ENCODE measurements around the gene CHMP3.

The CHMP3 gene

DNA sequence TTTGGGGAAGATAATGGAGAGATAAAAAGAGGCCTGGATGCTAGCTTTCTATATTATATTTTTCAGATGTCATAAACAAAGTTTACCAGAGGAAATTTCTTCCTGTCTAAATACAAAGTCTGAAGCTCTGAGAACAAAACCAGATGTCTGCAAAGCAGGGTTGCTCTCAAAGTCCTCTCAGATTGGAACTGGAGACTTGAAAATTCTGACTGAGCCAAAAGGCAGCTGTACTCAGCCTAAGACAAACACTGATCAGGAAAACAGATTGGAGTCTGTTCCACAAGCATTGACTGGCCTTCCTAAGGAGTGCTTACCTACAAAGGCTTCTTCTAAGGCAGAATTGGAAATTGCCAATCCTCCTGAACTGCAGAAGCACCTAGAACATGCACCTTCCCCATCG is 96.9 kb downstream of the CHMP3 start:
- no peak overlapping the region for H3K18ac ChIP-seq (ENCODE audit: low read length)
- no peak overlapping the region for H3K4ac ChIP-seq (ENCODE audit: low read length)
- no peak overlapping the region for H3K27ac ChIP-seq (replicated peaks; ENCODE audit: low read length)
- peaks cover 20 to 100% of the 10 kb centered on the region in 2 donors for H3K36me3 ChIP-seq (replicated peaks in 1 of 2; ENCODE audit: control insufficient read depth in 2 of 2, insufficient read depth in 2 of 2, low read length in 2 of 2)
- H2BK15ac ChIP-seq (ENCODE audit: low read length), result no peak overlapping the region
- H4K91ac ChIP-seq (ENCODE audit: low read depth, low read length, poor library complexity), result no peak overlapping the region
- H2BK12ac ChIP-seq (ENCODE audit: low read length), result no peak overlapping the region
- WGBS, 2 donors (ENCODE audit: extremely low coverage in 2 of 2, insufficient read length in 2 of 2, insufficient replicate concordance in 1 of 2), result no CpG with 5 or more reads among the region's 1 CpG
- no peaks in the 10 kb centered on the region for H3K27me3 ChIP-seq (ENCODE audit: control insufficient read depth in 3 of 3, insufficient read depth in 3 of 3, low read depth in 1 of 3, low read length in 3 of 3)
- H3K79me1 ChIP-seq (ENCODE audit: low read depth, low read length), result peaks cover 2% of the 10 kb centered on the region
- no peak overlapping the region for H3K9ac ChIP-seq (ENCODE audit: low read depth, low read length, poor library complexity)
- no peak overlapping the region for H2AK5ac ChIP-seq (ENCODE audit: low read depth, low read length)
- no peaks in the 10 kb centered on the region for H3K9me3 ChIP-seq (replicated peaks in 1 of 2; ENCODE audit: control insufficient read depth in 2 of 2, insufficient read depth in 1 of 2, low read depth in 1 of 2, low read length in 2 of 2)
- no peak overlapping the region for H4K8ac ChIP-seq (ENCODE audit: low read depth, low read length)
- no peak overlapping the region for H2BK120ac ChIP-seq (ENCODE audit: low read depth, low read length)
- H3K4me3 ChIP-seq (ENCODE audit: low read length in 2 of 2), result no peak overlapping the region
- H2BK5ac ChIP-seq (ENCODE audit: low read length), result no peak overlapping the region
- H3K14ac ChIP-seq (ENCODE audit: low read length), result no peak overlapping the region
- no peak overlapping the region for H2AFZ ChIP-seq (ENCODE audit: low read length)
- no peaks in the 10 kb centered on the region for H3K4me1 ChIP-seq (ENCODE audit: control insufficient read depth in 2 of 2, insufficient read depth in 1 of 2, low read depth in 1 of 2, low read length in 2 of 2)
- H3K4me2 ChIP-seq (ENCODE audit: insufficient read depth, low read length, poor library complexity, severe bottlenecking), result no peak overlapping the region
- DNase-seq (ENCODE audit: low spot score), result no peak
- H3K23ac ChIP-seq (ENCODE audit: low read depth, low read length, poor library complexity), result no peak overlapping the region

DNA sequence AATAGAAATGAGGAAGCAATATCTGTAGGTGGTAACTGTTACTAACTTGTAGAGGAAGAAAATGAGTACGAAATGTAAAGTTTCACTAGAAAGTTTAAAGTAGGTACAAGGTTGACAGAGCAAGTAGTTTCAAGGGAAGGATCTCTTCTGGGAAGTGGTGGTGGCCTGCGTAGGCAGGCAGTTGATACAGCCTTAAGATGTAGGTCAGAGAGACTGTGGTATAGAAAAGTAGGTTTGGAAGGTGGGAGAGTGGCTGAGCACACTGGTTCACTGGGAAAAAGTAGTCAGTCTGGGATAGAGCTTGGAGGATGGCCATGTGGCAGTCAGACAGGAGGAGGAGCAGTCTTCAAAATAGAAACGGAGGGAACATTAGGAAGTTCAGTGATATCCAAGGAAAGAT is 98.6 kb downstream of the CHMP3 start:
- no peak overlapping the region for H3K9ac ChIP-seq (ENCODE audit: low read depth, low read length, poor library complexity)

DNA sequence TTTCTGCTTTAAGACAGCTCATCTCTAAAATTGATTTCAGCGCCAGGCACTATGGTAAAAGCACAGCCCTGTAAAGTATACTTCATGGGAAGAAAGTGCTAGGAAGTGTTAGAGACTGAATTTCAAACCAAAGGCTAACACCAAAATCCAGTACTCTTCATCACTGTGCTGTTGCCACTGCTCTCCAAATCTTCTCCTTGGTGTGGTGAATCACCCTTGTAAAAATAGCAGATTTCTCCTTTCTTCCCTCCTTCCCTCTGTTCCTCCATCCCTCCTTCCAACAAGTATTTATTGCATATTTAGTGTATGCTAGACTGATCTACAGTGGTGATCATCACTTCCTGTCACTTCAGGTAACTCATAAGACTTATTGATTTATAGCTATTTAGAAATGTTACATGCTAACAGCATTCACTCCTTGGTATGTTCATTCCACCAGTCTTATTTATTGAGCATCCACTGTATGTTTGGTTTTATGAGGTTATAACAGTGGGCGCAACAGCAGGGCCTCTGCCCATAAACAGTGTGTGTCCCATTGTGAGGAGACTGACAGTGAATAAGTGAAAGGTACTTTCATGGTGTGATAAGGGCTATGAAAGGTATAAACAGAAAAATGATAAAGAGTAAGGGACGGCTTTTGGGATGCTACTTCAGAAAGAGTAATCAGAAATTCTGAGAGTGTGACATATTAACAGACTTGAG is 102.0 kb downstream of the CHMP3 start:
- H3K18ac ChIP-seq (ENCODE audit: low read length), result no peak overlapping the region
- H3K79me1 ChIP-seq (ENCODE audit: low read depth, low read length), result no peaks in the 10 kb centered on the region
- no peak overlapping the region for H2BK15ac ChIP-seq (ENCODE audit: low read length)
- no peak overlapping the region for H2BK12ac ChIP-seq (ENCODE audit: low read length)
- no peak overlapping the region for H2AK5ac ChIP-seq (ENCODE audit: low read depth, low read length)
- no peaks in the 10 kb centered on the region for H3K27me3 ChIP-seq (ENCODE audit: control insufficient read depth in 3 of 3, insufficient read depth in 3 of 3, low read depth in 1 of 3, low read length in 3 of 3)
- no peak overlapping the region for H3K27ac ChIP-seq (replicated peaks; ENCODE audit: low read length)
- H3K4me3 ChIP-seq (ENCODE audit: low read length in 2 of 2), result no peak overlapping the region
- H4K91ac ChIP-seq (ENCODE audit: low read depth, low read length, poor library complexity), result no peak overlapping the region
- no peak overlapping the region for H4K8ac ChIP-seq (ENCODE audit: low read depth, low read length)
- H2AFZ ChIP-seq (ENCODE audit: low read length), result no peak overlapping the region
- peaks cover 25 to 100% of the 10 kb centered on the region in 2 donors for H3K36me3 ChIP-seq (replicated peaks in 1 of 2; ENCODE audit: control insufficient read depth in 2 of 2, insufficient read depth in 2 of 2, low read length in 2 of 2)
- H3K9me3 ChIP-seq (replicated peaks in 1 of 2; ENCODE audit: control insufficient read depth in 2 of 2, insufficient read depth in 1 of 2, low read depth in 1 of 2, low read length in 2 of 2), result no peaks in the 10 kb centered on the region
- no peak overlapping the region for H3K4ac ChIP-seq (ENCODE audit: low read length)
- no CpG with 5 or more reads among the region's 3 CpGs for WGBS, 2 donors (ENCODE audit: extremely low coverage in 2 of 2, insufficient read length in 2 of 2, insufficient replicate concordance in 1 of 2)
- no peak overlapping the region for H2BK5ac ChIP-seq (ENCODE audit: low read length)
- H2BK120ac ChIP-seq (ENCODE audit: low read depth, low read length), result no peak overlapping the region
- H3K4me2 ChIP-seq (ENCODE audit: insufficient read depth, low read length, poor library complexity, severe bottlenecking), result no peak overlapping the region
- no peak overlapping the region for H3K9ac ChIP-seq (ENCODE audit: low read depth, low read length, poor library complexity)
- H3K4me1 ChIP-seq (ENCODE audit: control insufficient read depth in 2 of 2, insufficient read depth in 1 of 2, low read depth in 1 of 2, low read length in 2 of 2), result no peaks in the 10 kb centered on the region
- DNase-seq (ENCODE audit: low spot score), result no peak
- H3K23ac ChIP-seq (ENCODE audit: low read depth, low read length, poor library complexity), result no peak overlapping the region
- H3K14ac ChIP-seq (ENCODE audit: low read length), result no peak overlapping the region

More for the DNA sequence above, 98.6 kb downstream of the CHMP3 start:
- no peak overlapping the region for H3K14ac ChIP-seq (ENCODE audit: low read length)
- no peak overlapping the region for H2AK5ac ChIP-seq (ENCODE audit: low read depth, low read length)
- no peaks in the 10 kb centered on the region for H3K27me3 ChIP-seq (ENCODE audit: control insufficient read depth in 3 of 3, insufficient read depth in 3 of 3, low read depth in 1 of 3, low read length in 3 of 3)
- no peak overlapping the region for H4K91ac ChIP-seq (ENCODE audit: low read depth, low read length, poor library complexity)
- H3K79me1 ChIP-seq (ENCODE audit: low read depth, low read length), result no peaks in the 10 kb centered on the region
- H2AFZ ChIP-seq (ENCODE audit: low read length), result no peak overlapping the region
- H3K4me2 ChIP-seq (ENCODE audit: insufficient read depth, low read length, poor library complexity, severe bottlenecking), result no peak overlapping the region
- no peak overlapping the region for H2BK5ac ChIP-seq (ENCODE audit: low read length)
- no peak overlapping the region for H2BK120ac ChIP-seq (ENCODE audit: low read depth, low read length)
- no peaks in the 10 kb centered on the region for H3K9me3 ChIP-seq (replicated peaks in 1 of 2; ENCODE audit: control insufficient read depth in 2 of 2, insufficient read depth in 1 of 2, low read depth in 1 of 2, low read length in 2 of 2)
- no peak overlapping the region for H2BK12ac ChIP-seq (ENCODE audit: low read length)
- no peak overlapping the region for H4K8ac ChIP-seq (ENCODE audit: low read depth, low read length)
- no peak overlapping the region for H3K27ac ChIP-seq (replicated peaks; ENCODE audit: low read length)
- no peak overlapping the region for H3K4me3 ChIP-seq (ENCODE audit: low read length in 2 of 2)
- H3K4ac ChIP-seq (ENCODE audit: low read length), result no peak overlapping the region
- H3K23ac ChIP-seq (ENCODE audit: low read depth, low read length, poor library complexity), result no peak overlapping the region
- no peaks in the 10 kb centered on the region for H3K4me1 ChIP-seq (ENCODE audit: control insufficient read depth in 2 of 2, insufficient read depth in 1 of 2, low read depth in 1 of 2, low read length in 2 of 2)
- no peak for DNase-seq (ENCODE audit: low spot score)
- no peak overlapping the region for H2BK15ac ChIP-seq (ENCODE audit: low read length)
- no peak overlapping the region for H3K18ac ChIP-seq (ENCODE audit: low read length)
- no CpG with 5 or more reads among the region's 3 CpGs for WGBS, 2 donors (ENCODE audit: extremely low coverage in 2 of 2, insufficient read length in 2 of 2, insufficient replicate concordance in 1 of 2)
- peaks cover 20 to 100% of the 10 kb centered on the region in 2 donors for H3K36me3 ChIP-seq (replicated peaks in 1 of 2; ENCODE audit: control insufficient read depth in 2 of 2, insufficient read depth in 2 of 2, low read length in 2 of 2)

DNA sequence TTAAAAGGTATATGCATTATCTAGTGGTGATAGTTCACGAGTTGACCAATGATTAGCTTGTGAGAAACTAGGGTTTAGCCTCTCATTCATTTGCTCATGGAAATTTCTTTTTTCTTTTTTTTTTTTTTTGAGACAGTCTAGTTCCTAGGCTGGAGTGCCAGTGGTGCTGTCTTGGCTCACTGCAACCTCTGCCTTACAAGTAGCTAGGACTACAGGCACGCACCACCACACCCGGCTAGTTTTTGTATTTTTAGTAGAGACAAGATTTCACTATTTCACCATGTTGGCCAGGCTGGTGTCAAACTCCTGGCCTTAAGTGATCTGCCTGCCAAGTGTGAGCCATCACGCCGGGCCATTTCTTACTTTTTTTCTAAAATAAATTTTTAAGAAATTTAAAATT is 108.1 kb downstream of the CHMP3 start:
- Histone ChIP-seq H4K8ac (ENCODE audit: low read depth, low read length) (no peak overlapping the region), H3K4me2 (ENCODE audit: insufficient read depth, low read length, poor library complexity, severe bottlenecking) (no peak overlapping the region), H3K18ac (ENCODE audit: low read length) (no peak overlapping the region), H3K27me3 (ENCODE audit: control insufficient read depth in 3 of 3, insufficient read depth in 3 of 3, low read depth in 1 of 3, low read length in 3 of 3) (no peaks in the 10 kb centered on the region), H2AK5ac (ENCODE audit: low read depth, low read length) (no peak overlapping the region), H2BK15ac (ENCODE audit: low read length) (no peak overlapping the region), H3K4me1 (ENCODE audit: control insufficient read depth in 2 of 2, insufficient read depth in 1 of 2, low read depth in 1 of 2, low read length in 2 of 2) (no peaks in the 10 kb centered on the region), H3K27ac (replicated peaks; ENCODE audit: low read length) (no peak overlapping the region), H2BK120ac (ENCODE audit: low read depth, low read length) (no peak overlapping the region), H3K9me3 (replicated peaks in 1 of 2; ENCODE audit: control insufficient read depth in 2 of 2, insufficient read depth in 1 of 2, low read depth in 1 of 2, low read length in 2 of 2) (peaks cover 0 to 4% of the 10 kb centered on the region in 2 donors), H3K79me1 (ENCODE audit: low read depth, low read length) (no peaks in the 10 kb centered on the region), H3K23ac (ENCODE audit: low read depth, low read length, poor library complexity) (no peak overlapping the region), H2BK12ac (ENCODE audit: low read length) (no peak overlapping the region), H3K36me3 (replicated peaks in 1 of 2; ENCODE audit: control insufficient read depth in 2 of 2, insufficient read depth in 2 of 2, low read length in 2 of 2) (peaks cover 18 to 100% of the 10 kb centered on the region in 2 donors), H2BK5ac (ENCODE audit: low read length) (no peak overlapping the region), H2AFZ (ENCODE audit: low read length) (no peak overlapping the region), H4K91ac (ENCODE audit: low read depth, low read length, poor library complexity) (no peak overlapping the region), H3K4me3 (ENCODE audit: low read length in 2 of 2) (no peak overlapping the region), H3K4ac (ENCODE audit: low read length) (no peak overlapping the region), H3K14ac (ENCODE audit: low read length) (no peak overlapping the region), H3K9ac (ENCODE audit: low read depth, low read length, poor library complexity) (no peak overlapping the region)
- WGBS, 2 donors (ENCODE audit: extremely low coverage in 2 of 2, insufficient read length in 2 of 2, insufficient replicate concordance in 1 of 2), result no CpG with 5 or more reads among the region's 5 CpGs
- no peak for DNase-seq (ENCODE audit: low spot score)
